HEK293 (cell line): Measurements from ENCODE around the gene CNN2.

ENCODE experiments used
- BCL11A ChIP-seq: fragments of 450-650 bp; formaldehyde crosslinking; IDR thresholded peaks from 2 replicates; pipeline ENCODE4 v1.5.1; 2016; ENCODE audit warnings: low read depth, missing biosample characterization, missing genetic modification characterization
- HOXD13 ChIP-seq: sonication (generic); formaldehyde crosslinking; IDR thresholded peaks from 2 replicates; pipeline ENCODE4 v1.8.0; 2022; ENCODE audit warnings: missing genetic modification reagents, borderline replicate concordance
- INSM2 ChIP-seq: fragments of 450-650 bp; formaldehyde crosslinking; IDR thresholded peaks from 2 replicates; pipeline ENCODE4 v1.5.1; 2016; ENCODE audit warnings: missing biosample characterization, missing genetic modification characterization
- KLF1 ChIP-seq: fragments of 450-650 bp; formaldehyde crosslinking; IDR thresholded peaks from 2 replicates; pipeline ENCODE4 v1.5.1; 2016; ENCODE audit warnings: missing biosample characterization, missing genetic modification characterization
- KLF7 ChIP-seq: fragments of 450-650 bp; formaldehyde crosslinking; IDR thresholded peaks from 2 replicates; pipeline ENCODE4 v1.5.1; 2016; ENCODE audit warnings: missing biosample characterization, missing genetic modification characterization, borderline replicate concordance
- PRDM10 ChIP-seq: fragments of 450-650 bp; formaldehyde crosslinking; IDR thresholded peaks from 2 replicates; pipeline ENCODE4 v1.5.1; 2016; ENCODE audit warnings: missing biosample characterization, missing genetic modification characterization
- PRDM4 ChIP-seq: fragments of 450-650 bp; formaldehyde crosslinking; IDR thresholded peaks from 2 replicates; pipeline ENCODE4 v1.5.1; 2017; ENCODE audit warnings: missing biosample characterization, missing genetic modification characterization
- SALL2 ChIP-seq: fragments of 450-650 bp; formaldehyde crosslinking; IDR thresholded peaks from 2 replicates; pipeline ENCODE4 v1.5.0; 2017; ENCODE audit warnings: missing biosample characterization, mild to moderate bottlenecking, missing genetic modification characterization, borderline replicate concordance
- YY1 ChIP-seq: fragments of 450-650 bp; formaldehyde crosslinking; IDR thresholded peaks from 2 replicates; pipeline ENCODE4 v1.5.1; 2018; ENCODE audit warnings: missing biosample characterization, missing genetic modification characterization
- ZBTB10 ChIP-seq: fragments of 450-650 bp; formaldehyde crosslinking; IDR thresholded peaks from 2 replicates; pipeline ENCODE4 v1.5.1; 2016; ENCODE audit warnings: missing biosample characterization, missing genetic modification characterization
- ZFP3 ChIP-seq: fragments of 450-650 bp; formaldehyde crosslinking; IDR thresholded peaks from 2 replicates; pipeline ENCODE4 v1.5.1; 2016; ENCODE audit warnings: low read depth, missing biosample characterization, missing genetic modification characterization
- ZFP41 ChIP-seq: fragments of 450-650 bp; formaldehyde crosslinking; IDR thresholded peaks from 2 replicates; pipeline ENCODE4 v1.5.1; 2016; ENCODE audit warnings: missing biosample characterization, missing genetic modification characterization, borderline replicate concordance
- ZIC2 ChIP-seq: fragments of 450-650 bp; formaldehyde crosslinking; IDR thresholded peaks from 2 replicates; pipeline ENCODE4 v1.5.1; 2016; ENCODE audit warnings: missing biosample characterization, missing genetic modification characterization
- ZNF112 ChIP-seq: fragments of 450-650 bp; formaldehyde crosslinking; IDR thresholded peaks from 2 replicates; pipeline ENCODE4 v1.5.0; 2017; ENCODE audit warnings: missing biosample characterization, missing genetic modification characterization
- ZNF280C ChIP-seq: fragments of 450-650 bp; formaldehyde crosslinking; IDR thresholded peaks from 2 replicates; pipeline ENCODE4 v1.5.1; 2016; ENCODE audit warnings: missing biosample characterization, missing genetic modification characterization
- ZNF37A ChIP-seq: fragments of 450-650 bp; IDR thresholded peaks from 2 replicates; pipeline ENCODE4 v1.5.1; 2018; ENCODE audit warnings: missing biosample characterization, missing genetic modification characterization
- ZNF423 ChIP-seq: fragments of 450-650 bp; formaldehyde crosslinking; IDR thresholded peaks from 2 replicates; pipeline ENCODE4 v1.5.1; 2016; ENCODE audit warnings: missing biosample characterization, missing genetic modification characterization
- ZNF473 ChIP-seq: fragments of 450-650 bp; formaldehyde crosslinking; IDR thresholded peaks from 2 replicates; pipeline ENCODE4 v1.5.1; 2017; ENCODE audit warnings: missing biosample characterization, missing genetic modification characterization
- ZNF513 ChIP-seq: fragments of 450-650 bp; IDR thresholded peaks from 2 replicates; pipeline ENCODE4 v1.5.1; 2018; ENCODE audit warnings: missing biosample characterization, missing genetic modification characterization
- ZNF580 ChIP-seq: fragments of 450-650 bp; formaldehyde crosslinking; IDR thresholded peaks from 2 replicates; pipeline ENCODE4 v1.5.1; 2016; ENCODE audit warnings: missing biosample characterization, missing genetic modification characterization
- ZNF585B ChIP-seq: fragments of 450-650 bp; formaldehyde crosslinking; IDR thresholded peaks from 2 replicates; pipeline ENCODE4 v1.5.1; 2016; ENCODE audit warnings: missing biosample characterization, missing genetic modification characterization
- ZNF645 ChIP-seq: fragments of 450-650 bp; formaldehyde crosslinking; IDR thresholded peaks from 2 replicates; pipeline ENCODE4; 2016; ENCODE audit warnings: missing biosample characterization, missing genetic modification characterization
- ZNF747 ChIP-seq: fragments of 450-650 bp; formaldehyde crosslinking; IDR thresholded peaks from 2 replicates; pipeline ENCODE4 v1.5.1; 2016; ENCODE audit warnings: missing biosample characterization, missing genetic modification characterization

Gene CNN2

GRCh38 chr19:1017115-1017905 lies 9.1 kb upstream of the CNN2 start (continued):
- TF ChIP-seq ZNF280C (tag by site-specific recombination) = no peak
- TF ChIP-seq ZFP3 (tag by site-specific recombination) = no peak
- TF ChIP-seq SALL2 (tag by site-specific recombination) = no peak
- no peak for TF ChIP-seq PRDM4 (tag by site-specific recombination)
- TF ChIP-seq ZNF112 (tag by site-specific recombination) = no peak
- TF ChIP-seq KLF7 (tag by site-specific recombination) = 0 out of 2 replicates have a peak, but pooled peaks have one; percentile 72
- no peak for TF ChIP-seq YY1 (tag by site-specific recombination)
- TF ChIP-seq INSM2 (tag by site-specific recombination) = peak; percentile 14; the same call in 1 of the 2 replicates
- no peak for TF ChIP-seq ZNF513 (tag by site-specific recombination)
- TF ChIP-seq ZBTB10 (tag by site-specific recombination) = no peak
- no peak for TF ChIP-seq ZFP41 (tag by site-specific recombination)
- TF ChIP-seq ZNF645 (tag by site-specific recombination) = no peak
- TF ChIP-seq ZNF747 = no peak
- TF ChIP-seq PRDM10 (tag by site-specific recombination) = no peak
- peak; percentile 100 for TF ChIP-seq KLF1 (tag by site-specific recombination)
- TF ChIP-seq ZIC2 (tag by site-specific recombination) = peak; percentile 82
- no peak for TF ChIP-seq ZNF473 (tag by site-specific recombination)
- TF ChIP-seq ZNF585B (tag by site-specific recombination) = no peak
- TF ChIP-seq ZNF423 = peak; percentile 83
- TF ChIP-seq ZNF37A = no peak
- TF ChIP-seq ZNF580 (tag by site-specific recombination) = no peak
- no peak for TF ChIP-seq HOXD13 (CRISPR knock-in tag)
- TF ChIP-seq BCL11A (tag by site-specific recombination) = no peak
